8988T (cell line): ENCODE measurements around the gene PELO.

ENCODE experiments used
- DNase-seq: peaks from one replicate; pipeline ENCODE4 v3.0.0; 2011

The PELO gene

GRCh38 chr5:52772668-52773067 lies 15.0 kb upstream of the PELO start:
- no peak for DNase-seq

DNA sequence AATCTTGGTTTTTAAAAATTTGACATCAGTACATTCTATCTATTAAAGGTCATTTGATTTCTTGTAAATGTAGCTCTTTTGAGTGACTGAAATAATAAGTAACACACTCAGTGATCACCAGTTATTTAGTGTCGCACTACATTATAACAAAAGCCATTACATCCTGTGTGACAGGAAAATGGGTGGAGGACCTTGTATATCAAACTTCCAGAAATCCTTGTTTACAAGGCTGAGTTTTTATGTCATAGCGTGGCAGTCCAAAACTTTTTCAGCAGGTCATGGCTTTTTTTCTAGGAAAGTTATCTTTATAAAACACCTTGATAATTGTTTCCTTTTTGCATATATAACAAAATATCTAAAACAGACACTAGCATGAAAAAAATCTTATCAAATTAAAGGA lies 14.4 kb upstream of the PELO start:
- no peak for DNase-seq

GRCh38 chr5:52774005-52774410 lies 13.7 kb upstream of the PELO start:
- no peak for DNase-seq

DNA sequence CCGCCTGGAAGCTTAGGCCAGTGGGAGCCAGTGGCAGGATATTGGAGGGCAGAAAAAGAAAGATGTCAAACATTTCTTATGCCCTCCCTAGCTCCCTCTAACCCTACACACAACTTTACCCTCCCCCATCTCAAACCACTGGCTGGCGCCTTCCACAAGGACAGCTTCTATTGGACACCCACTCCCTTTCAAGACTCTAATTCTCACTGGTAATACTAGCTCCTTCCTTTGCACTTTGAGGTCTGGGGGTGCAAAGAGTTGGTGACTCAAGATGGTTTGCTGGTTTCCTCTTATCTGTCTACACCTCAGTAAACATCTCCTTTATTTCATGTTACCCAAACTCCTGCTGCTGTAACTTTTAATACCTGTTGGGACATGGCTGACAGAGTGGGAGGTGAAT lies 11.6 kb upstream of the PELO start:
- no peak for DNase-seq

DNA sequence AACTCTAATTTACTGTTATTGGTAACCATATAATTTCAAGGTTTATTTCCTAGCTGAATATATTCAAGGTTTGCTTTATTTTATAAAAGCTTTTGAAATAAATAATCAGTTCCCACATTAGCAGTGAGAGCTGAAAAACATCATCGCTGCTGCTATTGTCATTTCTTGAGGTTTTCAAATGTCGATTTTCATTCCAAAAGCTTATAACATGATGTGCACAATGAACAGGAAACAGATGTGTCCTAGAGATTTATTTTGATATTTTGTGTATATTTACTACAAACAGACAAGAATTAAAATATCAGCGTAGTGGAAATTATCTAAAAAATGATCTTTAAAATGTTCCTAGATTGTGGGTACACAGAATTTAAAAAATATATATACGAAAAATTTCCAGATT lies 10.5 kb upstream of the PELO start:
- DNase-seq, result no peak

GRCh38 chr5:52778781-52779180 lies 8.9 kb upstream of the PELO start:
- no peak for DNase-seq

DNA sequence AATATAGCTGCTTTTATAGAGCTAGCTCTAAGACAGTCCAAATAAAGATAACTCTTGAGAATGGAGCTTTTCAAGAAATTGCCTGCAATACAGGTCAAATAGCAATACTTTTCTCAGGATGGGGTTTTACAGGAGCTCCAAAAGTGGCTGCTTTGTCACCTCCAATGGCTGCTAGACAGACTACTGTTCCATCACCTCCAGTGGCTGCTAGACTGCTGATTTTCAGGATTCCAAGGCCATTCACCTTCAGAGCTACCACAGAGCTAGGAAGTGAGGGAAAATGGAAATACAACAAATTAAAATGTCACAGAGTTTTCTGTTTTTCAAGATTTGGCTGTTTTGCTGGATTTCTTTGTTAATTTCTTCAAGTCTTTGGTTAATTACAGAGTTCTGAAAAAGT lies 8.5 kb upstream of the PELO start:
- no peak for DNase-seq

GRCh38 chr5:52783226-52783959 lies 4.3 kb upstream of the PELO start:
- DNase-seq, result no peak

DNA sequence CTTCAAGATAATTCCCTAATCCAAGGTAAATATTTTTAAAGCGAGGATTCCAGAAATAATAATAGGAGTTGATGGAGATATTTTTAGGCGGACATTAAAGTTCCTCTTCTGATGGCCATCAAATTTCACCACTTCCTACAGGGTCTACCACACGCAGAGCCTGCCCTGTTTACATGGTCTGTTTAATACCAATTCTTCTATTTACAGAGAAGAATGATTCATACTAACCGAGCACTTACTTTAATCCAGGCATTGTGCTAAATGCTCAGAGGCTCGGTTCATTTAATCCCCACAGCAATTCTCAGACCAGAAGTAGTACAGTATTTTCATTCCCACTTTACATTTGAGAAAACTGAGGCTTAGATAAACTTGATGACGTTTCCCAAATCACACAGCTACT lies 3.0 kb upstream of the PELO start:
- no peak for DNase-seq

GRCh38 chr5:52786391-52786790 lies 1.3 kb upstream of the PELO start:
- no peak for DNase-seq

- no peak for DNase-seq
Observed at GRCh38 chr5:52786949-52787599, 642 bp upstream of the PELO start.

DNA sequence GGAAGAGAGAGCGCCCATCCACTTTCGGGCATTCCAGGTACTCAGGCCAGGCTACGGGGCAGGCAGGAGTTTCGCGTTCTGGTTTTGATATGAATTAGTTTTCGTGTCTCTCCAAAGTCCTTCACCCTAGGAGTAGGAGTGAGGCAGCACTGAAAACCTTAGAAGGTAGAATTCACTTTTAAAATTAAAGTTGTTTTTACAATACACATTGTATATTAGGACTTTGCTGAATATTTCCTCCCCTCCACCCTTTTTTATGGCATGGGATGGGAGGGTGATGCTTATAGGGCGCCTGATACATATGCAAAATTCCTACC lies 747 bp downstream of the PELO start:
- DNase-seq, result no peak

DNA sequence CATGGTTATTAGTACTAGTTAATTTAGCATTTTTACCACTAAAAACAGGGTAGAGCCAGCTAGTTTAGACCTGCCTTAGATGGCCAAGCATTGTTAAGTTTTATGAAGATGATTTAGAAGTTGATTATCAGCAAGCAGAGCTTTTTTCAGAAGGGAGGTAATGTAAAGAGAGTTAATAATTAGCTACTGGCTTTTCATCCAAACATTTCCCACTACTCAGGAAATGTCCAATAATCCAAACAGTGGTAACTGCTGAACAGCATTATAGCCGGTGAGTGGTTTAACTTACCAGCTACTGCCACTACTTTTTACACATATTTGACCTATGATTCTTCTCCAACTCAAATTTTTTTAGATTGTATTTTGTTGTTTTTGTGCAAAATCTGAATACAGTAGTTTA lies 1.7 kb downstream of the PELO start:
- no peak for DNase-seq

GRCh38 chr5:52789851-52790250 lies 2.1 kb downstream of the PELO start:
- DNase-seq, result no peak

DNA sequence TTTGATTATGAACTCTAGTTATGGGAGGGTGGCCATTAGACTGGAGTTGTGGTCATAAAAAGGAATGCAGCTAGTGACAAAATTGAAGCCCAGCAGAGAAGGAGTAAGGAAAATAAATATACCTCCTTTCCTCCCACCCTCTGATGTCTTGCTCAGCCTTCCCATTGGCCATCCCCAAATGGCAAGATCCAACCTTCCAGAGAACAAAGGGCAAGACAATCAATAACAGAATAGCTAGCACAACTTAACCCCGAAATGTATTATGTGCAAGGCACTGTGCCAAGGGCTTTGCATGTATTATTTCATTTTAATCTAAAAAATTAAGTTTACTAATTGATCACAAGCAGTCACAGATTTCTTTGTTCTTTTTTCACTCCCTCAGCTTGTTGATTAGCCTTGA lies 3.6 kb downstream of the PELO start:
- DNase-seq, result no peak

- no peak for DNase-seq
Observed at GRCh38 chr5:52794519-52794918, 6.8 kb downstream of the PELO start.

DNA sequence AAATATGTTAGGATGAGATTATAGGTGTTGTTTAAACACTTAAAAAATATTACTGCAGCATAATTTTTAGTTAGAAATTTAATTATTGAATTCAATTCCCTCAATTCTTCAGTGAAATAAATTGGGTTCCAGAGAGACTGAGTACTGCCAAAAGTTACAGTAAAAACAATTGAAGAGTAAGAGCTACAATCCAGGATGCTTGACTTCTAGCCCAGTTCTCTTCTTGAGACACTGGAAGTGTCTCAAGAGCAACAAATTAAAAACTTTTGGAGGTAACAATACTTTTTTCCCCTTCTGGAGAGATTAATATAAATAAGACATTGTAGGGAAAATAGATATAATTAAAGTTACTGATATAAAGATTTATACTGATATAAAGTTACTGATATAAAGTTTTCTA lies 8.3 kb downstream of the PELO start:
- no peak for DNase-seq

DNA sequence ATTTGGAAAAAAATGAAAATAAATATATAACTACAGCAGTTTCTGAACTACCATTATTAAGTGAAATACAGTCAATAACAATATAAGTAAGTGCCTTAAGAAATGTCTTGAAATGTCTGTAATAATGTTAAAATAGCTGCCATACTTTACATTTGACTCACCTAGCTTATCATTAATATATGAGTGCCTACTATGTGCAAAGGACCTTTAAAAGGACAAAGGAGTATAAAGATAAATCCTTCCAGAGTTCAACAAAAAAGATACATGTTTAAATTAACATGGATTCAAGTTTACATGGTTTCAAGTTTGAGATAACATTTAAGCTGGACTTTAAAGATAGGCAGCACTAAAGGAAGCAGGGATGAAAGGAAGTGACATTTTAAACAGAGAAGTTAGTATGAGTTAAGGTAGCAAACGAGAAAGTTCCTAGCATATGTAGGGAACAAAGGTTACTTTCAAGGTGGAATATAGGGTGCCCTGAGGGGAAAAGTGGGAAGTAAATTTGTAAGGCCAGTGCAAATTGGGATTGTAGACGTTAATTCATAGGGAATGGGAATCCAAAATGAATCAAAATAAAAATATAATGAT lies 8.9 kb downstream of the PELO start:
- DNase-seq, result no peak

DNA sequence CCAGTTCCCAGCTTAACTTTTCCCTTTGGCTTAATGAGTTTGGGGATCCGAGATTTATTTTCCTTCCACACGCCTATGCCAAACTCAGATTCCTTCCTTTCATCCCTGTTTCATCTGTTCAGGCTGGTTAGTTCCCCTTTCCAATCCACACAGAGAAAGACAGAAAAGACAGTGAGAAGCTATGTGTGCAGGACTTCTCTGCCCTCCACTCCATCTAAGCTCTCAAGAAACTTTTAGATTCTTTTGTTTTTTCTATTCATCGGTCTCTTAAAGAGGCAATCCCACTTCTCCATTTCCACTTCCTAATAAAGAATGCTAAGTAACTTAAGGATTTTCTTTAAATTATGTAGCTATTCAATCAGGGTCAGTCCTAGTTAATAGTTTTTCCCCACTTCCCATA lies 11.2 kb downstream of the PELO start:
- DNase-seq, result no peak

GRCh38 chr5:52799358-52799982 lies 11.8 kb downstream of the PELO start:
- no peak for DNase-seq

DNA sequence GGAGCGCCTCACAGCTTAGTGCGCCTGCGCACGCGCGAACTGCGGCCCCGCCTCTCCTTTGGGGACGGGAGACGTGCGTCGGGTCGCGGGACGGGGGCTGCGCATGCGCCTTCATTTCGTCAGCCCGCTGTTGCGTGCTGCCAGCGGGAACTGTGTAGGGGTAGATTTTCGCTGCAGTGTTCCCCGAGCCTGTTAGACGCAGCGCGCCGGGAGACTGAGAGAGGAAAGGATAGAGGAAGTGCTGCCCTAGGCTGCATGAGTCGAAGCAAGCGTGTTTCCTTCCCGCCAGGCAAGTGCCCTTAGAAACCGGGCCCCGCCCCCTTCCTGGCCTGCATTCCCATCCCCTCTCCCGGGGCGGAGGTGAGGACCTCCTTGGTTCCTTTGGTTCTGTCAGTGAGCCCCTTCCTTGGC lies 12.3 kb downstream of the PELO start:
- DNase-seq, result peak; percentile 49

DNA sequence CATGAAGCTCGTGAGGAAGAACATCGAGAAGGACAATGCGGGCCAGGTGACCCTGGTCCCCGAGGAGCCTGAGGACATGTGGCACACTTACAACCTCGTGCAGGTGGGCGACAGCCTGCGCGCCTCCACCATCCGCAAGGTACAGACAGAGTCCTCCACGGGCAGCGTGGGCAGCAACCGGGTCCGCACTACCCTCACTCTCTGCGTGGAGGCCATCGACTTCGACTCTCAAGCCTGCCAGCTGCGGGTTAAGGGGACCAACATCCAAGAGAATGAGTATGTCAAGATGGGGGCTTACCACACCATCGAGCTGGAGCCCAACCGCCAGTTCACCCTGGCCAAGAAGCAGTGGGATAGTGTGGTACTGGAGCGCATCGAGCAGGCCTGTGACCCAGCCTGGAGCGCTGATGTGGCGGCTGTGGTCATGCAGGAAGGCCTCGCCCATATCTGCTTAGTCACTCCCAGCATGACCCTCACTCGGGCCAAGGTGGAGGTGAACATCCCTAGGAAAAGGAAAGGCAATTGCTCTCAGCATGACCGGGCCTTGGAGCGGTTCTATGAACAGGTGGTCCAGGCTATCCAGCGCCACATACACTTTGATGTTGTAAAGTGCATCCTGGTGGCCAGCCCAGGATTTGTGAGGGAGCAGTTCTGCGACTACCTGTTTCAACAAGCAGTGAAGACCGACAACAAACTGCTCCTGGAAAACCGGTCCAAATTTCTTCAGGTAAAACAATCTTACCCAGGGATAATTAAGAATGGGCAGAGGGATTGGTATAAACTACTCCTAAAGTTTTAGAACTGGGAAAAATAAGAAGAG lies 12.9 kb downstream of the PELO start:
- DNase-seq, result no peak

DNA sequence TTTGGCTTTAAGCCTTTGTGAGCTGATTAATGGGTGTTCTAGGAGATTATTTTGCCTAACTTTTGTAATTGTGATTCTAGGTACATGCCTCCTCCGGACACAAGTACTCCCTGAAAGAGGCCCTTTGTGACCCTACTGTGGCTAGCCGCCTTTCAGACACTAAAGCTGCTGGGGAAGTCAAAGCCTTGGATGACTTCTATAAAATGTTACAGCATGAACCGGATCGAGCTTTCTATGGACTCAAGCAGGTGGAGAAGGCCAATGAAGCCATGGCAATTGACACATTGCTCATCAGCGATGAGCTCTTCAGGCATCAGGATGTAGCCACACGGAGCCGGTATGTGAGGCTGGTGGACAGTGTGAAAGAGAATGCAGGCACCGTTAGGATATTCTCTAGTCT lies 13.6 kb downstream of the PELO start:
- no peak for DNase-seq
